ENCODE data around the gene SYNDIG1. TPM values are rescaled to one million over a fixed set of nuclear protein-coding genes. Genes with fewer than 3 reads are reported as not detected.

Gene SYNDIG1
- total and polyA plus RNA-seq, 9 of the 15 experiments (the other 6 are each of a cell fraction or from before 2014, with no cell fraction given) = not detected

- TF ChIP-seq MYC (IDR thresholded peaks at IDR 0.05; ENCODE audit: low read depth, low read length) = no peak
- no peak for TF ChIP-seq MYC (CRISPR knock-in tag; IDR thresholded peaks at IDR 0.05; ENCODE audit: borderline replicate concordance, low read depth)
- no peak for TF ChIP-seq SREBF2 (CRISPR knock-in tag; IDR thresholded peaks at IDR 0.05)
- no peak for TF ChIP-seq L3MBTL2 (IDR thresholded peaks at IDR 0.05)
- TF ChIP-seq TAF7 (tag; IDR thresholded peaks at IDR 0.05) = no peak
- no peak for TF ChIP-seq LCOR (CRISPR knock-in tag; IDR thresholded peaks at IDR 0.05)
- TF ChIP-seq E2F5 (CRISPR knock-in tag; IDR thresholded peaks at IDR 0.05) = no peak
- TF ChIP-seq, protein P1, sequence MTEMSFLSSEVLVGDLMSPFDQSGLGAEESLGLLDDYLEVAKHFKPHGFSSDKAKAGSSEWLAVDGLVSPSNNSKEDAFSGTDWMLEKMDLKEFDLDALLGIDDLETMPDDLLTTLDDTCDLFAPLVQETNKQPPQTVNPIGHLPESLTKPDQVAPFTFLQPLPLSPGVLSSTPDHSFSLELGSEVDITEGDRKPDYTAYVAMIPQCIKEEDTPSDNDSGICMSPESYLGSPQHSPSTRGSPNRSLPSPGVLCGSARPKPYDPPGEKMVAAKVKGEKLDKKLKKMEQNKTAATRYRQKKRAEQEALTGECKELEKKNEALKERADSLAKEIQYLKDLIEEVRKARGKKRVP (CRISPR knock-in tag; IDR thresholded peaks at IDR 0.05) = no peak
- TF ChIP-seq HIVEP1 (CRISPR knock-in tag; IDR thresholded peaks at IDR 0.05) = no peak
- TF ChIP-seq FUS (optimal IDR thresholded peaks at IDR 0.05; ENCODE audit: low read depth, low read length) = no peak
Measured at GRCh38 chr20:24521032-24521431, 51.6 kb downstream of the SYNDIG1 start (continued).
